ENCODE measurements around the gene PRKCB.

Gene PRKCB

DNA sequence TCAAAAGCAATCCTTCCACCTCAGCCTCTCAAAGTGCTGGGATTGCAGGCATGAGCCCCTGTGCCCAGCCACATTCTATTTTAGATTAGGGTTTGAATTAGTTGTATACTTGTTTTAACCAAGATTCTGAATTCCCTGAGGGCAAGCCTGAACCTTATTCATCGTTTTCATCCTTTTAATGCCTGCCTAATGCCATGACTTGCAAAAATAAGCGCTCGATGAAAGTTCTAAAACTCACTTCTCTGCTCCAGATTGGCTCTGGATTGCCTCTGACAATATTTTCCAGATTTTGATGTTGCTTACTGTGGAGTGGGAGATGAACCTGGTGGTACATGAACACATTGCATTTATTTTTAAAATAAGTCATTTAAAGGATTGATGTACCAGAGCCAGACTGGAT, 329.5 kb downstream of the PRKCB start:
- Histone ChIP-seq H3K4me1 (ENCODE audit: control insufficient read depth, insufficient read depth, low read length, poor library complexity, severe bottlenecking) (no peaks in the 10 kb centered on the region), H3K9me3 (ENCODE audit: control insufficient read depth, low read length) (no peaks in the 10 kb centered on the region), H3K27ac (ENCODE audit: low read depth, low read length, severe bottlenecking) (no peak overlapping the region), H3K36me3 (ENCODE audit: control insufficient read depth, insufficient read depth, low read length) (no peaks in the 10 kb centered on the region), H3K4me3 (ENCODE audit: extremely low read depth, insufficient read depth, low read length, poor library complexity, severe bottlenecking) (no peak overlapping the region)
- WGBS, 2 experiments (ENCODE audit: insufficient coverage in 2 of 2), result 95 to 96% methylated on average over 3 of the region's 3 CpGs

DNA sequence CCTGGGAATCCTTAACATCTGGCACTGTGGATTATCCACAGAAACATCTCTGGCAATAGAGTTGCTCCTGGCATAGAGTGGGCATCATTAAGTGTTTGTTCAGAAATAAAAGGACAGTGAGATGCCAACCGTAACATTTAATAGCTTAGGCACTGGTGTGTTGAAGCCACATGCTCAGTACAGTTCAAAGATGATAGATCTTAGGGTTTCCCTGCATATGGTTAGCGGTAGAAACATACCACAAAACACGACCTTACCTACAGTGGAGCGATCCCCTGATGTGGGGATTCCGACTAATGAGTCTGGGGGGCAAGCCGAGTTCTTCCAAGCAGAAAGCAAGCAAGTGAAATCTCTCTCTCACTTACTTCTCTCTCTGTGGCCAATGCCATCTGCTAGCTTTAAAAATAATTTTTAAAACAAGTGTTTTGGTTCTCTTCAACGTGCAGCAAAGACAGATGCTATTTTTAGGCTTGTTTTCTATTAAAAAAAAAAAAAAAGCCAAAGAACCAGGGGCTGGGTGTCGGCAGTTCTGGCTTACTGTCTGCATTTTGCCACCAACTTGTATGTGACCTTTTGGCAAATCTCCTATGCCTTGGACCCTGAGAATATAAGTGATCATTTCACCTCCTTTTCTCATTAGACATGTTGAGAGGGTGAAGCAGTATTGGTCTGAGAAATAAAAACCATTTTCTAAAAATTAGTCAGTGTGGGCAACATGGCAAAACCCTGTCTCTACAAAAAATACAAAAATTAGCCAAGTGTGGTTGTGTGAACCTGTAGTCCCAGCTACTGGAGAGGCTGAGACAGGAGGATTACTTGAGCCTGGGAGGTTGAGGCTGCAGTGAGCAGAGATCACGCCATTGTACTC, 331.1 kb downstream of the PRKCB start:
- no peak overlapping the region for H3K27ac ChIP-seq (ENCODE audit: low read depth, low read length, severe bottlenecking)

DNA sequence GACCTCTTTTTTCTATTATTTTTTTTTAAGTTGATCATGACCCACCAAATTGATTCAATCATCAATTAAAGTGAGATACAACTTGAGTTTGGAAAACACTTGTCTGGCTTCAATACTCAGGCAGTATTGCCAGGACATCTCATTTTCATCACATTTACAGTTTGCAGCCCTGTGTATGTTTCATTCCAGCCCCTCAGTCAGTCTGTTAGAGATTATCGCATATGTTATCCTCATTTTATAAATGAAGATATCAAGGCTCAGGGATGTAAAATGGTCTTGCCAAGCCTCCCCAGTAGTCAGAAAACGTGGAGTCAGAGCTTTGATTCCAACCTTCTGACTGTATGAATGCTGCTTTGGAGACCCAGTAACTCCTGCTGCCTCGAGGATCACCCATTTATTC, 333.1 kb downstream of the PRKCB start:
- 86 to 100% methylated on average over 1 of the region's 3 CpGs for WGBS, 2 experiments (ENCODE audit: insufficient coverage in 2 of 2)
- H3K36me3 ChIP-seq (ENCODE audit: control insufficient read depth, insufficient read depth, low read length), result no peaks in the 10 kb centered on the region
- no peaks in the 10 kb centered on the region for H3K4me1 ChIP-seq (ENCODE audit: control insufficient read depth, insufficient read depth, low read length, poor library complexity, severe bottlenecking)
- H3K9me3 ChIP-seq (ENCODE audit: control insufficient read depth, low read length), result no peaks in the 10 kb centered on the region
- H3K4me3 ChIP-seq (ENCODE audit: extremely low read depth, insufficient read depth, low read length, poor library complexity, severe bottlenecking), result no peak overlapping the region
- H3K27ac ChIP-seq (ENCODE audit: low read depth, low read length, severe bottlenecking), result no peak overlapping the region

More for the DNA sequence above, 331.1 kb downstream of the PRKCB start:
- Histone ChIP-seq H3K4me3 (ENCODE audit: extremely low read depth, insufficient read depth, low read length, poor library complexity, severe bottlenecking) (no peak overlapping the region), H3K36me3 (ENCODE audit: control insufficient read depth, insufficient read depth, low read length) (no peaks in the 10 kb centered on the region), H3K4me1 (ENCODE audit: control insufficient read depth, insufficient read depth, low read length, poor library complexity, severe bottlenecking) (no peaks in the 10 kb centered on the region), H3K9me3 (ENCODE audit: control insufficient read depth, low read length) (no peaks in the 10 kb centered on the region)
- 88 to 90% methylated on average over 7 to 8 of the region's 9 CpGs for WGBS, 2 experiments (ENCODE audit: insufficient coverage in 2 of 2)

DNA sequence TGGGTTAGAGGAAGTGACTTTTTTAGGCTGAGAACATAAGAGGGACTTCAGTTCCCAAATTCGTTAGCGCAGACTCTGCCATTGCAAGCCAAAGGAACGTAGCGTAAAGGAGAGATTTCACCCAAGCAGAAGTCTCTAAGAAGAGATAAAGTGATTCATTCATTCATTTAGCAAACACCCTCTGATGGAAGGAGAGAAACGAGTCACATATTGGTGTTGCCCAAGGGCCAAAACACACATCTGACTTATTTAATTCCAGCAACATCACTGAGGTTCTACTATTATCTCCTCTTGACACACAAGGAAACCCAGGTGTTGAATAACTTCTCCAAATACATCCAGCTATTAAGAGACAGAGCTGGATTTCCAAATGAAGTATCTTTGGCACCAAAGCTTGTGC, 334.6 kb downstream of the PRKCB start:
- 95% methylated on average over 3 of the region's 5 CpGs; no CpG with 5 or more reads in 1 of the 2 experiments for WGBS, 2 experiments (ENCODE audit: insufficient coverage in 2 of 2)
- Histone ChIP-seq H3K4me3 (ENCODE audit: extremely low read depth, insufficient read depth, low read length, poor library complexity, severe bottlenecking) (no peak overlapping the region), H3K9me3 (ENCODE audit: control insufficient read depth, low read length) (no peaks in the 10 kb centered on the region)

DNA sequence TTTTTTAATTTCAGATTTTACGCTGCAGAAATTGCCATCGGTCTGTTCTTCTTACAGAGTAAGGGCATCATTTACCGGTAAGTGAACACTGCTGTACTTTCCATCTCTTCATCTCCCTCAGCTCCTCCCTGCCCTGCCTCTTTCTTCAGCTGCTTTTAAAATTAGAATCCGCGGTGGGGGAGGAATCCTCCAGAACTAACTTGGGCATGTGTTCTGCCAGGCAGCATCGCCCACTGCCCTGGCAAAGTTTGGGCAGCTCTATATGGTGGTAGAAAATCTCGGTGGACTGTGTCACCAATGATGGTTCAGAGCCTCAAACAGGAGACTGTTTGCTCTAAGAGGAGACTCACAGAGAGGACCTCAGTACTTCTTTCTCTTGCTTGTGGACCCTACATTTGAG, 338.7 kb downstream of the PRKCB start:
- Histone ChIP-seq H3K9me3 (ENCODE audit: control insufficient read depth, low read length) (no peaks in the 10 kb centered on the region), H3K27ac (ENCODE audit: low read depth, low read length, severe bottlenecking) (no peak overlapping the region), H3K4me3 (ENCODE audit: extremely low read depth, insufficient read depth, low read length, poor library complexity, severe bottlenecking) (no peak overlapping the region), H3K4me1 (ENCODE audit: control insufficient read depth, insufficient read depth, low read length, poor library complexity, severe bottlenecking) (no peaks in the 10 kb centered on the region), H3K36me3 (ENCODE audit: control insufficient read depth, insufficient read depth, low read length) (no peaks in the 10 kb centered on the region)
- 90 to 95% methylated on average over 3 to 7 of the region's 7 CpGs for WGBS, 2 experiments (ENCODE audit: insufficient coverage in 2 of 2)

More for the DNA sequence above, 334.6 kb downstream of the PRKCB start:
- no peaks in the 10 kb centered on the region for H3K4me1 ChIP-seq (ENCODE audit: control insufficient read depth, insufficient read depth, low read length, poor library complexity, severe bottlenecking)
- no peaks in the 10 kb centered on the region for H3K36me3 ChIP-seq (ENCODE audit: control insufficient read depth, insufficient read depth, low read length)
- H3K27ac ChIP-seq (ENCODE audit: low read depth, low read length, severe bottlenecking), result no peak overlapping the region

DNA sequence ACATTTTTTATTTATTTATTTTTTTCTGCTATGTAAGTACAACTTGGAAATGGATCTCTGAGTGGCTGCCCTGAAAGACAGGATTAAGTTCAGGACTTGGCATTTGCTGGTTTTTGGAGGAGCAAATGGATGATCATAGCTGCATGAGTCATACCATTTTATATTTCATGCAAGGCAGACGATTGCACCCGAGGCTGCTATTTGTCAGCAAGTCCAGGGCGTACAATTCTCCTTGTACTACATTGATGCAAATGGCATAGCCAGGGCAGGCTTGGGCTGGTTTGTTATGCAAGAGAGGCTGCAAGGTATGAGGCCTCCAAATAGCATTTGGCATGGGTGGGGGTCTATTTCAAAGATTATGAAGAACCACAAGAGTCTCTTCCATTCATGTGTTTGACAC, 339.2 kb downstream of the PRKCB start:
- H3K4me1 ChIP-seq (ENCODE audit: control insufficient read depth, insufficient read depth, low read length, poor library complexity, severe bottlenecking), result no peaks in the 10 kb centered on the region
- no peak overlapping the region for H3K4me3 ChIP-seq (ENCODE audit: extremely low read depth, insufficient read depth, low read length, poor library complexity, severe bottlenecking)
- no peaks in the 10 kb centered on the region for H3K9me3 ChIP-seq (ENCODE audit: control insufficient read depth, low read length)
- H3K36me3 ChIP-seq (ENCODE audit: control insufficient read depth, insufficient read depth, low read length), result no peaks in the 10 kb centered on the region
- H3K27ac ChIP-seq (ENCODE audit: low read depth, low read length, severe bottlenecking), result no peak overlapping the region
- 40% methylated on average over 1 of the region's 3 CpGs; no CpG with 5 or more reads in 1 of the 2 experiments for WGBS, 2 experiments (ENCODE audit: insufficient coverage in 2 of 2)

DNA sequence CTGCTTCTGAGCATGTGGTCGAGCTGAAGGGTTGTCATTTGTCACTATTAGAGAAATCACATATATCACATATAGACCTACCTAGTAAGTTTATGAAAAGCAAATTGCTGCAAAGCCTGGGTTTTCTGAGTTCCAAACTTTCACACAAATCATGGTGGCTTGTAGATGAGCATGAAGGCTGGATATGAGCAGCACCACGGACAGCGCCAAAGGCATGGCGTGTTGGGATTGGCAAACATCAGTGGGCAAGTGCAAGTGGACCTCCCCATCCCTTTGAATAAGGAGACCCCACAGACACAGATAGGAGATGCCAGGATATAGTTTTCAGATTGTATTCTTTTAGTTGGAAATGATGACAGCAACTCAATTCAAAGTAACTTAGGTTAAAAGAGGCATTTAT, 342.7 kb downstream of the PRKCB start:
- H3K36me3 ChIP-seq (ENCODE audit: control insufficient read depth, insufficient read depth, low read length), result no peaks in the 10 kb centered on the region
- H3K27ac ChIP-seq (ENCODE audit: low read depth, low read length, severe bottlenecking), result no peak overlapping the region
- no peak overlapping the region for H3K4me3 ChIP-seq (ENCODE audit: extremely low read depth, insufficient read depth, low read length, poor library complexity, severe bottlenecking)
- H3K4me1 ChIP-seq (ENCODE audit: control insufficient read depth, insufficient read depth, low read length, poor library complexity, severe bottlenecking), result no peaks in the 10 kb centered on the region
- no peaks in the 10 kb centered on the region for H3K9me3 ChIP-seq (ENCODE audit: control insufficient read depth, low read length)
- 29 to 40% methylated on average over 1 to 3 of the region's 4 CpGs for WGBS, 2 experiments (ENCODE audit: insufficient coverage in 2 of 2)

DNA sequence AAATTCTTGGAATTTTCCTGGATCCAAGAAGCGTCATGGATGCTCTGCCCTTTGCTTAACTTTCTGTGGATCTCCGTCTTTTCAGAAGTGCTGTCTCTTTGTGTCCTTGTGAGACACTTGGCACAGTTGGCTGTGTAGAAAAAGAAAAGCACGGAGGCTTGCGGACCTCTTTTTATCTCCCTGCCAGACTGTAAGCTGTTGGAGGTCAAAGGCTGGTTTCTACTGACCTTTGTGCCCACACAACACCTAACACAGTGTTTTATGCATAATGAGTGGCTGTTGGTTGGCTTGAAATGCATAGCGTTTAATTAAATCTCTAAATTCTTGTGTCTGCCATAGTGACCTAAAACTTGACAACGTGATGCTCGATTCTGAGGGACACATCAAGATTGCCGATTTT, 344.7 kb downstream of the PRKCB start:
- Histone ChIP-seq H3K27ac (ENCODE audit: low read depth, low read length, severe bottlenecking) (no peak overlapping the region), H3K9me3 (ENCODE audit: control insufficient read depth, low read length) (no peaks in the 10 kb centered on the region), H3K4me1 (ENCODE audit: control insufficient read depth, insufficient read depth, low read length, poor library complexity, severe bottlenecking) (no peaks in the 10 kb centered on the region), H3K4me3 (ENCODE audit: extremely low read depth, insufficient read depth, low read length, poor library complexity, severe bottlenecking) (no peak overlapping the region), H3K36me3 (ENCODE audit: control insufficient read depth, insufficient read depth, low read length) (no peaks in the 10 kb centered on the region)
- WGBS, 2 experiments (ENCODE audit: insufficient coverage in 2 of 2), result 94 to 96% methylated on average over 6 to 8 of the region's 8 CpGs

DNA sequence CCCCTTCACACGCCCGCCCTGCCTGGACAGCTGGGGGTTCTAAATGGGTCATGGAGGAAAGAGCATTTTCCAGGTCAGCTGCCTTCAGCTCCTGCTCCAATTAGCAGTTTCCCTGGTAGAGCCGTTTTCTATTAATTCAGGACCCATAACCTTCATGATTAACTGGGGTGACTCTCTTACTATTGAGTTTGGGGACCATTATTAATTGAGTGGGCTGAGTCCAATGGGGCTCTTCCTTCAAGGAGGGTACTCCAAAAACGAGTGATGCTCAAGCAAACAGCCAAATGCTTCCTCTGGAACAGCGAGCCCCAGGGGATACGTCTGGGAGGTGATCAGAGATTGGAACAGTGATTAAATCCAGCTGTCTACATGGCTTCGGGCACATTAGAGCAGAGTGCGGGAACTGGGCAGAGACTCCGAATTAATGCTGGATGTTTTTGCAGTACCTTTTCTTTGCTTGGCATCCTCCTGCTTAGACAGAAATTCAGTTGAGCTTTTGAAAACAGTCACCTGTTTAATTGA, 352.3 kb downstream of the PRKCB start:
- no peak overlapping the region for H3K27ac ChIP-seq (ENCODE audit: low read depth, low read length, severe bottlenecking)
- peaks cover 7% of the 10 kb centered on the region for H3K4me1 ChIP-seq (ENCODE audit: control insufficient read depth, insufficient read depth, low read length, poor library complexity, severe bottlenecking)
- no peaks in the 10 kb centered on the region for H3K9me3 ChIP-seq (ENCODE audit: control insufficient read depth, low read length)
- H3K36me3 ChIP-seq (ENCODE audit: control insufficient read depth, insufficient read depth, low read length), result no peaks in the 10 kb centered on the region
- no peak overlapping the region for H3K4me3 ChIP-seq (ENCODE audit: extremely low read depth, insufficient read depth, low read length, poor library complexity, severe bottlenecking)
- 84 to 87% methylated on average over 6 to 7 of the region's 9 CpGs for WGBS, 2 experiments (ENCODE audit: insufficient coverage in 2 of 2)

DNA sequence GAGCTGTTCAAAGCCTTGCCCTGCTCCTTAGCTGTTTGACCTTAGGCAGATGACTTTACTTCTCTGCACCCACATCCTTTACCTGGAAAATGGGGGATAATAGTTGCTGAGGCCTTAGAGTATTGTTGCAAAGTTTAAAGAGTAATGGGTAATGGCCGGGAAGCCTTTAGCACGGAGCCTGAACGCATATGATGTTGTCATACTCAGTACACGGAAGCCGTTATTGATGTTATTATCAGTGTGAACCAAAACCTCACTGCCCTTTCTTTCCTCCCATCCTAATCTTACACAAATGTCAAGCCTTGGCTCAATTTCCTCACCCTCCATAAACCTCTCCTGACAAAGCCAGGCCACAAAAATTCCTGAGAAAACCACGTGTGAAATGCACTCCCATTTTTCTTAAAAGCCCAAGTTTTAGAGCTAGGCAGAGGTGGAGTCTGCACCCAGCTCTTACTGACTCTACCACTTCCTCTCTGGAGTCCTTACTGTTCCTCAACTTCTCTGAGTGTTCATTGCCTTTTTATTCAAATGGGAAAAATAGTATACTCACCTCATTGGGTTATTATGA, 353.1 kb downstream of the PRKCB start:
- H3K4me3 ChIP-seq (ENCODE audit: extremely low read depth, insufficient read depth, low read length, poor library complexity, severe bottlenecking), result no peak overlapping the region
- H3K4me1 ChIP-seq (ENCODE audit: control insufficient read depth, insufficient read depth, low read length, poor library complexity, severe bottlenecking), result peaks cover 7% of the 10 kb centered on the region
- no peaks in the 10 kb centered on the region for H3K9me3 ChIP-seq (ENCODE audit: control insufficient read depth, low read length)
- H3K27ac ChIP-seq (ENCODE audit: low read depth, low read length, severe bottlenecking), result no peak overlapping the region
- H3K36me3 ChIP-seq (ENCODE audit: control insufficient read depth, insufficient read depth, low read length), result no peaks in the 10 kb centered on the region
- 33 to 43% methylated on average over 1 to 2 of the region's 6 CpGs for WGBS, 2 experiments (ENCODE audit: insufficient coverage in 2 of 2)

DNA sequence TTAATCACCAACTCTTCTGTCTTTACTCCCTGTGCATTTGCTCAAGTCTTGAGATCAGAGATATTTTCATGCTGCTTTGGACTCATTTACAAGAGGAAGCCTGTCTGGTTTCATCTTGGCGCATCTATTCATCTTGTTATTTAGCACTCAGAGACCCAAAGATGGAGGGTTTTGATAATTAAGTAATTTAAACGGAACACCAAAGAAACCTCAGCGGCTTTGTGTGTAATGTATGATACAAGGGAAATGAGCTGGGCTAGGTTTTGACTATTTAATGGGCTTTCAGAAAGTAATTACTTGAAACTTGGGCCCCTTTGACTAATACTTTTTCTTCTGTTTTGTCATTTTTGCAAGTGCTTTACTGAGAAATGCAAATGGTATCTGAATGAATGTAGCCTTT, 354.2 kb downstream of the PRKCB start:
- 93 to 100% methylated on average over 2 to 3 of the region's 3 CpGs for WGBS, 2 experiments (ENCODE audit: insufficient coverage in 2 of 2)
- no peak overlapping the region for H3K4me3 ChIP-seq (ENCODE audit: extremely low read depth, insufficient read depth, low read length, poor library complexity, severe bottlenecking)

More for the DNA sequence above, 354.2 kb downstream of the PRKCB start:
- H3K4me1 ChIP-seq (ENCODE audit: control insufficient read depth, insufficient read depth, low read length, poor library complexity, severe bottlenecking), result peaks cover 7% of the 10 kb centered on the region
- H3K36me3 ChIP-seq (ENCODE audit: control insufficient read depth, insufficient read depth, low read length), result no peaks in the 10 kb centered on the region
- H3K9me3 ChIP-seq (ENCODE audit: control insufficient read depth, low read length), result no peaks in the 10 kb centered on the region
- H3K27ac ChIP-seq (ENCODE audit: low read depth, low read length, severe bottlenecking), result no peak overlapping the region

All from mesodermal cell (in vitro differentiated cells).